T-helper 2 cell treated with Interferon-gamma antibody and Interleukin-4, amounts not matched to agents 100 ng/mL and 5 ng/mL, for 36 hours (primary cell): ENCODE data around the gene OSBPL5. TPM values are rescaled to one million over a fixed set of nuclear protein-coding genes. Genes with fewer than 3 reads are reported as not detected.

Experiments
- intact Hi-C: fragments of 100-400 bp; cut with micrococcal nuclease; formaldehyde crosslinking; loops from one replicate; pipeline ENCODE4 v1.15.1; 2023
- total RNA-seq: library from RNA; stranded (reverse); gene quantifications from 2 replicates; pipeline ENCODE4 v1.2.3, GENCODE V29; 2022

The OSBPL5 gene
- total RNA-seq, 1 donor from 2014 or later: 3.7 TPM

DNA sequence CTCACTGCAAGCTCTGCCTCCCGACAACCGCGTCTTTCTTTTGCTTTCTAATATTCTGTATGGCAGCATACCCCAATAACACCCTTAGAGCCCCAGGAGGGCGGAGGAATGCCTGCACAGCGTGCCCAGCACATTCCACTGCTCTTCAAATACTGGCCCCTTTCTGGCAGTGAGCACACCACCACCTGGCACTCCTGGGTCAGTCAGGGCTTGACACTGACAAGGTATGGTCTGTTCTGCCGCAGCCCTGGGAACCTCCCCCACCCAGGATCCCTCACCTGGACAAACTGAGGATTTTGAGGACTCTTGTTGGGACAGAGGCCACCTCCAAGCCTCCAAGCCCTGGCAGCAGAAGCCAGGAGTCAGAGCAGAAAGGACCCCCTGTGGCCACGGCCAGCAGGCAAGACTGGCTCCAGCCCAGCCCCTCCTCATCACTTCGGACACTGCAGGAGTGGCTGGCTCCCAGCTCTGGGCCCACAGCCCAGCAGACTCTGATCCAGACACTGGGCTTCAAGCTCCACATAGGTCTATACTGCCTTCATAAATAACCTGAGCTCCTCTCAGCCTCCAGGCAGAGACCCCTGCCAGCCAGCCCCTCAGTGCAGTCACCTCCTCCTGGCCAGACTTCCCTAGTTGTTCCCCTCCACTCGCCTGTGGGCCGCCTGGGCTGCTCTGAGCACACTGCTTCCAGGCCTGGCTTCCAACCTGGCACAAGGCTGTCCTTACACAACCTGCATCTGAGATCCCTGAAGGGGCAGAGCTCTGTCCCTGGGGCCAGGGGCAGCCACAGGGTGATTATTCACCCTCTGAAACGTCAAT is 122.4 kb downstream of the OSBPL5 start:
- intact Hi-C loops: no loop called here

DNA sequence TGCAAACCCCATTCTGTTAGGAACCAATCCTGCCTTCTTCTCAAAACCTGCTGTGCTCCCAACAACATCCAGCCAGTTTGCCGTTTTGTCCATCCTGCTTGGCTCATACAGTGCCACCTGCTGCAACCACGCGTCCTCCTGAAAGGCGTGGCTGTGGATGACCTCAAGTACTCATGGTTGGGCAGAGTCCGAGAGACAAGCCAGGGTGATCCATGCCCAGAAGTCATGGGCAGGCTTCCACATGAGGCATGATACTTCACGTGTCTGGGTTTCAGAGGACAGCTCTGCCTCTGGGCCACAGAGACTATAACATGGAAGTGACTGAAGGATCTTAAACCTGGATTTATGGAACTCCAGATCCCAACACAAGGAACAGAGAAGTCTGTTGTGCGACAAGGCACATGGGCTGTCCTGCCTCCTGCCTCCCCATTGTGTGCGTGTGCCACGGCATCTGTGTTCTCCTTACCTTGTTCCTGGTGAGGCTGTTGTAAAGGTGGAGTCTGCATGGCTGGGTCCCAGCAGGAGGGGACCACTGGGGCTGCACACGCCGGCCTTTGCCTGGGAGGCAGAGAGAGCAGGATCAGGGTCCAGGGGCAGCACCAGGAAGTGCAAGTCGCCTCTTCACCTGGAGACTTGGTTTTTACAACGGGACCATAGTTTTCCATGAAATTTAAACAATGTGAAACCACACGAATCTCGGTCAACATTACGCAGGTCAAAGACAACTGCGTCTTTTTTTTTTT is 123.2 kb downstream of the OSBPL5 start:
- intact Hi-C loops: no loop called here

DNA sequence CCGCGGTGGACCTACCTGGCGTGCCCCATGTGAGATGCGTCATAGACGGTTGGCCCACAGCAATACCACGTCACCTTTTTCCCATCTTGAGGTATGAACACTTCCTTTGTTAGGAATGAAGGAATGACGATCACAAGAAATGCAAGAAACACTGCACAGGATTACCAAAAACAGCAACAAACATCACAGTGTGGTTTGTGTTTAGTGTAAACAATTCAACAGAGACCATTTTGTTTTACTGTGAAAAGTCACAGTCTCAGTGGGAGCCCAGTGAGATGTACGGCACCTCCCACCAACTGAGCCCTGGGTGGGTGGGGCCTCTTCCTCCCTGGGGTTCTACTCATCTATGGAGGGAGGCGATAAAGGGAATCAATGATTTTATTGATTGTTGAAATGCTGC is 124.2 kb downstream of the OSBPL5 start:
- intact Hi-C loops: no loop called here

DNA sequence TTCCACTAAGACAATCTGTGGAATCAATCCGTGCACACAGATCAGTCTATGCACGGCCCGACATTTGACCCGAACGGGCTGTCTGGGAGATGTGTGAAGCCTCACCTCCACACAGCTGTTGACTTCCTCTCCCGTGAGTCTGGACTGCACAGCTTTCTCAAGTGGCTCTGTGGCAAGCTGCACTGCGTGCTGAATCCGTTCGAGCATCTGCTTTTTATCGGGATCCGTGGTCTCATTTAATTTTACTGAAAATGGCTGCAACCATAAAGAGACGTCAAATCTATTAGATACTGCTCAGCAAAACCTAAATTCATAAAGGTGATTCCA is 127.2 kb downstream of the OSBPL5 start:
- intact Hi-C loops: loop anchor here (1.0 kb wide), 1 partner anchor 53 kb away; no protein-coding TSS in a partner anchor

Other genes starting within 250 kb of the OSBPL5 start
- 4.1 and 6.3 TPM in 2 replicates for gene PHLDA2, start 235.9 kb downstream of the OSBPL5 start, total RNA-seq
- 311 and 314 TPM in 2 replicates for gene NAP1L4, start 173.0 kb downstream of the OSBPL5 start, total RNA-seq
- 56.6 and 57.9 TPM in 2 replicates for gene CARS1, start 107.9 kb downstream of the OSBPL5 start, total RNA-seq
- not detected in 2 replicates for gene MRGPRG, start 53.5 kb upstream of the OSBPL5 start, total RNA-seq
- not detected in 2 replicates for gene MRGPRE, start 67.1 kb upstream of the OSBPL5 start, total RNA-seq
- 29.7 and 34.5 TPM in 2 replicates for gene ZNF195, start 213.8 kb upstream of the OSBPL5 start, total RNA-seq